Heart left ventricle (tissue), 13 donors: ENCODE data around the gene ADGRG6.

Experiments used
- POLR2A ChIP-seq, 2 donors: fragments of 450-650 bp; IDR thresholded peaks; one replicate each; pipeline ENCODE4 v1.6.1; 2017; ENCODE audit warnings: antibody characterized with exemption in 2 of 2, mild to moderate bottlenecking in 2 of 2, moderate library complexity in 2 of 2
- TF ChIP-seq, protein P1 (sequence below), 12 donors: fragments of 200-600 bp; sonication (generic) in 4 of 12; IDR thresholded peaks; one replicate each; pipeline versions ENCODE4 v1.5.0 to v1.8.0; 2018 to 2022; ENCODE audit warnings: antibody characterized with exemption in 12 of 12, mild to moderate bottlenecking in 5 of 12
- donor health status: ischemic (EF 13 %, LVEDD 7.1; RV severe dilation, severe dysfunction).
- donor health status: DM: no; HTN: yes; CAD: no.
- donor health status: DM: no; HTN: no; CAD: no.
- donor health status: ischemic (EF 25% LVEDD 6.9; RV normal size, moderate dysfunction).
- donor health status: ischemic (EF 25% LVEDD 5.7; RV mildly dilated, moderate dysfunction).
- donor health status: ischemic (EF 35%, LVEDD 5.7; RV mildly dilated, moderate dysfunction).
- donor health status: nonischemic (EF 11% LVEDD 7.7; RV severe dilation, severe dysfunction).
- donor health status: DM: yes; HTN: yes; CAD: no.
- donor health status: PGD.
- donor health status: ischemic (EF 29% LVEDD 5.4; RV normal size, mild dysfunction).
- donor health status: nonischemic (EF 23%, LVEDD 6.1; RV moderate dilation, normal function).

DNA sequence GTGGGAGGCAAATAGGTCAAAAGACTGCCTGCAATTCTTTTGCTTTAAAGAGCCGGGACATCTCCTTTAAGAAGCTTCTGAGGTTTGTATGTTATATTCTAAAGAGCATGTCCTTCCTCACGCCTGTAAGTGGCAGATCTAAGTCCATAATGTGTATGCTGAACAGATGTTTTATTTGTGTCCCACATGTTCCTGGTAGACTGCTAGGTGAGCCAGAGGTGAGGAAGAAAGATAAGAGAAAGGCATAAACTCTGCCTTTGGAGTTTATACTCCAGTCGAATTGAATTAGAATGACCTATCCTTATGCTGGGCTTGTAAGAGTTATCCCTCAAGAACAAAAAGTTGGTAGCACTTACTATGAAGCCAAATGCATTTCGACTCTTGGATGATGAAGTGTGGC, 27.2 kb upstream of the ADGRG6 start:
- no peak for TF ChIP-seq POLR2A (IDR thresholded peaks at IDR 0.05)
- TF ChIP-seq, protein P1, sequence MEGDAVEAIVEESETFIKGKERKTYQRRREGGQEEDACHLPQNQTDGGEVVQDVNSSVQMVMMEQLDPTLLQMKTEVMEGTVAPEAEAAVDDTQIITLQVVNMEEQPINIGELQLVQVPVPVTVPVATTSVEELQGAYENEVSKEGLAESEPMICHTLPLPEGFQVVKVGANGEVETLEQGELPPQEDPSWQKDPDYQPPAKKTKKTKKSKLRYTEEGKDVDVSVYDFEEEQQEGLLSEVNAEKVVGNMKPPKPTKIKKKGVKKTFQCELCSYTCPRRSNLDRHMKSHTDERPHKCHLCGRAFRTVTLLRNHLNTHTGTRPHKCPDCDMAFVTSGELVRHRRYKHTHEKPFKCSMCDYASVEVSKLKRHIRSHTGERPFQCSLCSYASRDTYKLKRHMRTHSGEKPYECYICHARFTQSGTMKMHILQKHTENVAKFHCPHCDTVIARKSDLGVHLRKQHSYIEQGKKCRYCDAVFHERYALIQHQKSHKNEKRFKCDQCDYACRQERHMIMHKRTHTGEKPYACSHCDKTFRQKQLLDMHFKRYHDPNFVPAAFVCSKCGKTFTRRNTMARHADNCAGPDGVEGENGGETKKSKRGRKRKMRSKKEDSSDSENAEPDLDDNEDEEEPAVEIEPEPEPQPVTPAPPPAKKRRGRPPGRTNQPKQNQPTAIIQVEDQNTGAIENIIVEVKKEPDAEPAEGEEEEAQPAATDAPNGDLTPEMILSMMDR (IDR thresholded peaks at IDR 0.05) = no peak
